Endodermal cell (in vitro differentiated cells): ENCODE results near the gene REEP1. TPM values are rescaled to one million over a fixed set of nuclear protein-coding genes. Genes with fewer than 3 reads are reported as not detected.

Source experiments
- DNase-seq: peaks from one replicate; pipeline ENCODE4 v3.0.0-alpha.2; 2017
- H3K27ac ChIP-seq: 2 replicates; pipeline ENCODE4 v1.5.1; 2013; ENCODE audit warnings: mild to moderate bottlenecking, low read depth, low read length, moderate library complexity
- H3K27me3 ChIP-seq: 2 replicates; pipeline ENCODE4 v1.6.1; 2013; ENCODE audit warnings: mild to moderate bottlenecking, low read length, moderate library complexity; ENCODE audit not compliant: insufficient read depth, control insufficient read depth, poor library complexity, severe bottlenecking
- H3K36me3 ChIP-seq: 2 replicates; pipeline ENCODE4 v1.7.0; 2013; ENCODE audit warnings: mild to moderate bottlenecking, low read length, moderate library complexity; ENCODE audit not compliant: control insufficient read depth, insufficient read depth
- H3K4me1 ChIP-seq: one replicate; pipeline ENCODE4 v1.7.0; 2013; ENCODE audit warnings: low read length; ENCODE audit not compliant: control insufficient read depth, insufficient read depth
- H3K4me3 ChIP-seq: 2 replicates; pipeline ENCODE4 v1.5.1; 2013; ENCODE audit warnings: mild to moderate bottlenecking, low read length, moderate library complexity
- H3K9ac ChIP-seq: 2 replicates; pipeline ENCODE4 v1.6.1; 2013; ENCODE audit warnings: mild to moderate bottlenecking, low read length, moderate library complexity; ENCODE audit not compliant: poor library complexity, severe bottlenecking; ENCODE audit errors: extremely low read depth
- H3K9me3 ChIP-seq: 2 replicates; pipeline ENCODE4 v1.6.1; 2013; ENCODE audit warnings: mild to moderate bottlenecking, low read length, moderate library complexity; ENCODE audit not compliant: control insufficient read depth
- H3K27ac Mint-ChIP-seq: 2 replicates; pipeline ENCODE4 v1.8.0; 2020; ENCODE audit warnings: mixed read lengths
- H3K27me3 Mint-ChIP-seq: 2 replicates; pipeline ENCODE4 v1.8.0; 2021; ENCODE audit warnings: mild to moderate bottlenecking, mixed read lengths; ENCODE audit not compliant: insufficient read depth
- H3K36me3 Mint-ChIP-seq: 2 replicates; pipeline ENCODE4 v1.8.0; 2020; ENCODE audit warnings: low read depth, mixed read lengths
- H3K4me1 Mint-ChIP-seq: 2 replicates; pipeline ENCODE4 v1.8.0; 2020; ENCODE audit warnings: mixed read lengths
- H3K4me3 Mint-ChIP-seq: 2 replicates; pipeline ENCODE4 v1.8.0; 2020; ENCODE audit warnings: mild to moderate bottlenecking, moderate library complexity, mixed read lengths
- H3K9me3 Mint-ChIP-seq: 2 replicates; pipeline ENCODE4 v1.8.0; 2020; ENCODE audit warnings: mild to moderate bottlenecking, mixed read lengths
- WGBS, 2 experiments: methylation state at CpG; one replicate each; pipeline versions ENCODE4 v1.1.5 to v1.1.7; 2013; ENCODE audit warnings: missing lambda C conversion rate in 2 of 2, mixed read lengths in 1 of 2; ENCODE audit not compliant: insufficient coverage in 1 of 2, insufficient read length in 1 of 2; 5-methylcytosine and 5-hydroxymethylcytosine counted together
- total RNA-seq, 2 donors: library from RNA; stranded (reverse); fragmentation: NEBNext Ultra II Directional in 1 of 2; extraction: Animal tissue kit (Norgen Biotek cat#: 25700) in 1 of 2; gene quantifications; 2 replicates in 1 of 2; 3 replicates in 1 of 2; pipeline ENCODE4 v1.2.1, GENCODE V29; 2021
- TF ChIP-seq, protein P1 (sequence below): fragments of 200-600 bp; sonication (generic); conservative IDR thresholded peaks from 2 replicates; pipeline ENCODE4 v1.5.0; 2021; ENCODE audit warnings: antibody characterized with exemption, mild to moderate bottlenecking

REEP1 gene
- total RNA-seq, 2 donors from 2014 or later, result 2.9 to 3.8 TPM

DNA sequence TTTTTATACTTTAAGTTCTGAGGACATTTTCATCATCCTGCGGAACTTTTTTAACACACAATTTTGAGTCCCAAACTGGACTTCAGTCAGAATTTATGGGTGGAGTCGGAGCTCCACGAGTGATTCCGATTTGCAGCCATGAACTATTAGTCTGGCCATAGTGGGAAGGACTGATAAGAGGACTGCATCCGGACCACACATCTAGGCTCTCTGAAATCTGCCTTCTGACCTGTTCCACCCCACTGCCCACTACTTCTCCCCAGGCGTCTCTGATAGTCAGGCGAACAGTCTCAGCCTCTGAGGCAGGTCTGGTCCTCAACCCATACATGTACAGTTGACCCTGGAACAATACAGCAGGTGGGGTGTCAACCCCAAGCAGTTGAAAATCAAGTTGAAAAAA, 133.0 kb downstream of the REEP1 start:
- Histone ChIP-seq H3K36me3 (peaks cover 35% of the 10 kb centered on the region), H3K9ac (no peak overlapping the region), H3K27me3 (no peaks in the 10 kb centered on the region), H3K9me3 (no peaks in the 10 kb centered on the region), H3K4me1 (no peaks in the 10 kb centered on the region), H3K27ac (no peak overlapping the region), H3K4me3 (no peak overlapping the region)
- TF ChIP-seq, protein P1, sequence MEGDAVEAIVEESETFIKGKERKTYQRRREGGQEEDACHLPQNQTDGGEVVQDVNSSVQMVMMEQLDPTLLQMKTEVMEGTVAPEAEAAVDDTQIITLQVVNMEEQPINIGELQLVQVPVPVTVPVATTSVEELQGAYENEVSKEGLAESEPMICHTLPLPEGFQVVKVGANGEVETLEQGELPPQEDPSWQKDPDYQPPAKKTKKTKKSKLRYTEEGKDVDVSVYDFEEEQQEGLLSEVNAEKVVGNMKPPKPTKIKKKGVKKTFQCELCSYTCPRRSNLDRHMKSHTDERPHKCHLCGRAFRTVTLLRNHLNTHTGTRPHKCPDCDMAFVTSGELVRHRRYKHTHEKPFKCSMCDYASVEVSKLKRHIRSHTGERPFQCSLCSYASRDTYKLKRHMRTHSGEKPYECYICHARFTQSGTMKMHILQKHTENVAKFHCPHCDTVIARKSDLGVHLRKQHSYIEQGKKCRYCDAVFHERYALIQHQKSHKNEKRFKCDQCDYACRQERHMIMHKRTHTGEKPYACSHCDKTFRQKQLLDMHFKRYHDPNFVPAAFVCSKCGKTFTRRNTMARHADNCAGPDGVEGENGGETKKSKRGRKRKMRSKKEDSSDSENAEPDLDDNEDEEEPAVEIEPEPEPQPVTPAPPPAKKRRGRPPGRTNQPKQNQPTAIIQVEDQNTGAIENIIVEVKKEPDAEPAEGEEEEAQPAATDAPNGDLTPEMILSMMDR, result no peak
- WGBS, 2 experiments, result 96 to 100% methylated on average over 2 to 7 of the region's 7 CpGs
- Mint-ChIP-seq H3K27ac (no peak overlapping the region), H3K4me3 (no peak overlapping the region), H3K36me3 (peaks cover 21% of the 10 kb centered on the region), H3K27me3 (no peaks in the 10 kb centered on the region), H3K9me3 (no peaks in the 10 kb centered on the region), H3K4me1 (peaks cover 16% of the 10 kb centered on the region)
- no peak for DNase-seq

- no peak overlapping the region for H3K27ac ChIP-seq
- TF ChIP-seq, protein P1, result no peak
- H3K36me3 ChIP-seq, result peaks cover 26% of the 10 kb centered on the region
- Mint-ChIP-seq H3K36me3 (peaks cover 15% of the 10 kb centered on the region), H3K27ac (no peak overlapping the region), H3K9me3 (no peaks in the 10 kb centered on the region), H3K4me3 (no peak overlapping the region), H3K4me1 (peaks cover 16% of the 10 kb centered on the region), H3K27me3 (no peaks in the 10 kb centered on the region)
- 94 to 100% methylated on average over 1 of the region's 1 CpG for WGBS, 2 experiments
- H3K9me3 ChIP-seq, result no peaks in the 10 kb centered on the region
- no peaks in the 10 kb centered on the region for H3K27me3 ChIP-seq
- H3K4me3 ChIP-seq, result no peak overlapping the region
- no peak for DNase-seq
- H3K9ac ChIP-seq, result no peak overlapping the region
- no peaks in the 10 kb centered on the region for H3K4me1 ChIP-seq
These were observed 133.8 kb downstream of the REEP1 start for GRCh38 chr2:86203614-86204013.

DNA sequence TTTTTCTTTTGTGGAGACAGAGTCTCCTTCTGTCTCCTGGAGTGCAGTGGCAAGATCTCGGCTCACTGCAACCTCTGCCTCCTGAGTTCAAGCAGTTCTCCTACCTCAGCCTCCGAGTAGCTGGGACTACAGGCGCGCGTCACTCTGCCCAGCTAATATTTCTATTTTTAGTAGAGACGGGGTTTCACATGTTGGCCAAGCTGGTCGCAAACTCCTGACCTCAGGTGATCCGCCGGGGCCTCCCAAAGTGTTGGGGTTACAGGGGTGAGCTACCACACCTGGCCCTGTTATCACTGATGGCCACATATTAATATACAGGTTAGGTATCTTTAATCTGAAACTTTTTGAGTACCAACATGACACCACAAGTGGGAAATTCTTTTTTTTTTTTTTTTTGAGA, 134.7 kb downstream of the REEP1 start:
- DNase-seq, result no peak
- 90 to 91% methylated on average over 8 to 9 of the region's 9 CpGs for WGBS, 2 experiments
- H3K4me1 ChIP-seq, result no peaks in the 10 kb centered on the region
- no peak overlapping the region for H3K4me3 ChIP-seq
- peaks cover 18% of the 10 kb centered on the region for H3K36me3 ChIP-seq
- Mint-ChIP-seq H3K4me1 (peaks cover 16% of the 10 kb centered on the region), H3K4me3 (no peak overlapping the region), H3K9me3 (no peaks in the 10 kb centered on the region), H3K27ac (no peak overlapping the region), H3K27me3 (no peaks in the 10 kb centered on the region), H3K36me3 (peaks cover 10% of the 10 kb centered on the region)
- H3K27me3 ChIP-seq, result no peaks in the 10 kb centered on the region
- no peak overlapping the region for H3K9ac ChIP-seq
- H3K27ac ChIP-seq, result no peak overlapping the region
- TF ChIP-seq, protein P1, result no peak
- H3K9me3 ChIP-seq, result no peaks in the 10 kb centered on the region
